ENCODE results near the gene GATA6. TPM values are rescaled to one million over a fixed set of nuclear protein-coding genes. Genes with fewer than 3 reads are reported as not detected.

Gene GATA6
- total RNA-seq, 1 experiment from 2014 or later = 3.3 TPM

GRCh38 chr18:22172120-22172582 lies 2.8 kb downstream of the GATA6 start (continued):
- TF ChIP-seq, protein P1, sequence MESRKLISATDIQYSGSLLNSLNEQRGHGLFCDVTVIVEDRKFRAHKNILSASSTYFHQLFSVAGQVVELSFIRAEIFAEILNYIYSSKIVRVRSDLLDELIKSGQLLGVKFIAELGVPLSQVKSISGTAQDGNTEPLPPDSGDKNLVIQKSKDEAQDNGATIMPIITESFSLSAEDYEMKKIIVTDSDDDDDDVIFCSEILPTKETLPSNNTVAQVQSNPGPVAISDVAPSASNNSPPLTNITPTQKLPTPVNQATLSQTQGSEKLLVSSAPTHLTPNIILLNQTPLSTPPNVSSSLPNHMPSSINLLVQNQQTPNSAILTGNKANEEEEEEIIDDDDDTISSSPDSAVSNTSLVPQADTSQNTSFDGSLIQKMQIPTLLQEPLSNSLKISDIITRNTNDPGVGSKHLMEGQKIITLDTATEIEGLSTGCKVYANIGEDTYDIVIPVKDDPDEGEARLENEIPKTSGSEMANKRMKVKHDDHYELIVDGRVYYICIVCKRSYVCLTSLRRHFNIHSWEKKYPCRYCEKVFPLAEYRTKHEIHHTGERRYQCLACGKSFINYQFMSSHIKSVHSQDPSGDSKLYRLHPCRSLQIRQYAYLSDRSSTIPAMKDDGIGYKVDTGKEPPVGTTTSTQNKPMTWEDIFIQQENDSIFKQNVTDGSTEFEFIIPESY (IDR thresholded peaks at IDR 0.05; ENCODE audit: extremely low read depth, insufficient replicate concordance, low read length) = no peak
- no peak for TF ChIP-seq POLR2AphosphoS5 (IDR thresholded peaks at IDR 0.05; ENCODE audit: low read depth, low read length)
- TF ChIP-seq RAD21 (IDR thresholded peaks at IDR 0.05; ENCODE audit: low read depth) = no peak

- H3K4me1 ChIP-seq (ENCODE audit: control insufficient read depth in 1 of 2, insufficient read depth in 2 of 2, low read length in 2 of 2) = peaks cover 4 to 16% of the 10 kb centered on the region in 2 experiments; a peak in 2 of 4 replicates
- H3K36me3 ChIP-seq (ENCODE audit: control insufficient read depth in 1 of 2, insufficient read depth in 2 of 2, low read length in 2 of 2) = peaks cover 0 to 10% of the 10 kb centered on the region in 2 experiments; a peak in 1 of 4 replicates
- H3K9ac ChIP-seq (ENCODE audit: low read length) = no peak overlapping the region
- ChIA-PET RAD21 (ENCODE audit: low non-redundant PET in 1 of 2, low total read pairs in 2 of 2, uncharacterized antibody in 2 of 2, unreplicated experiment in 2 of 2) (no interaction called here), CTCF (no interaction called here), POLR2A (interaction anchor here (0.6 kb wide), 1 partner anchor 222 kb away, joined by 3 read pairs; no protein-coding TSS in a partner anchor)
- no peak overlapping the region for H2AFZ ChIP-seq (ENCODE audit: low read depth, low read length, poor library complexity, severe bottlenecking)
- intact Hi-C loops (cut with micrococcal nuclease) = no loop called here
- no peaks in the 10 kb centered on the region for H3K79me2 ChIP-seq (ENCODE audit: insufficient read depth, low read length)
- H3K4me3 ChIP-seq (replicated peaks in 1 of 2; ENCODE audit: low read depth in 1 of 2, low read length in 2 of 2) = no peak overlapping the region
- peaks cover 4% of the 10 kb centered on the region; the same call in 1 of the 2 replicates for H3K27me3 ChIP-seq (ENCODE audit: insufficient read depth, low read length)
- ATAC-seq (no peak), DNase-seq (ENCODE audit: low read depth, low spot score) (no peak)
- TF ChIP-seq TCF7L2 (IDR thresholded peaks at IDR 0.05; ENCODE audit: borderline replicate concordance, extremely low read depth, insufficient read depth, insufficient read length) (no peak), RAD21 (IDR thresholded peaks at IDR 0.05; ENCODE audit: low read depth) (no peak), POLR2AphosphoS5 (IDR thresholded peaks at IDR 0.05; ENCODE audit: low read depth, low read length) (no peak), YY1 (IDR thresholded peaks at IDR 0.05; ENCODE audit: extremely low read depth, insufficient replicate concordance, low read depth, low read length) (no peak), ZFX (IDR thresholded peaks at IDR 0.05) (no peak), SRF (IDR thresholded peaks at IDR 0.05; ENCODE audit: low read depth) (no peak), FOSL1 (IDR thresholded peaks at IDR 0.05; ENCODE audit: low read depth) (no peak), SIN3A (IDR thresholded peaks at IDR 0.05; ENCODE audit: low read depth) (no peak), ELF1 (IDR thresholded peaks at IDR 0.05; ENCODE audit: borderline replicate concordance, low read depth) (no peak), CEBPB (IDR thresholded peaks at IDR 0.05; ENCODE audit: low read depth) (no peak), SP1 (IDR thresholded peaks at IDR 0.05; ENCODE audit: low read depth) (no peak), EGR1 (IDR thresholded peaks at IDR 0.05; ENCODE audit: low read depth) (no peak), ZNF274 (IDR thresholded peaks at IDR 0.05; ENCODE audit: low read depth, low read length) (no peak)
- TF ChIP-seq, protein P1 (IDR thresholded peaks at IDR 0.05; ENCODE audit: extremely low read depth, insufficient replicate concordance, low read length) = no peak
- H3K27ac ChIP-seq (ENCODE audit: low read depth, low read length) = no peak overlapping the region
- H3K9me3 ChIP-seq (ENCODE audit: control insufficient read depth in 1 of 2, insufficient read depth in 1 of 2, low read depth in 1 of 2, low read length in 2 of 2) = no peaks in the 10 kb centered on the region
- TSS peak; percentile 21 for BruUV-seq (replicated peaks)
- H3K4me2 ChIP-seq (ENCODE audit: low read length) = no peak overlapping the region
- H4K20me1 ChIP-seq (ENCODE audit: insufficient read depth) = no peaks in the 10 kb centered on the region
- H3K9me2 ChIP-seq (ENCODE audit: insufficient read depth) = no peaks in the 10 kb centered on the region
These were observed 3.2 kb downstream of the GATA6 start for GRCh38 chr18:22172594-22173049.

Data from HCT116 (cell line).